H1 (cell line): ENCODE results near the gene CD52. TPM values are rescaled to one million over a fixed set of nuclear protein-coding genes. Genes with fewer than 3 reads are reported as not detected.
A peak's percentile ranks its signal among the peaks of the same experiment; 100 is the strongest.

ENCODE experiments used
- CTCF ChIA-PET: fragments of 300-600 bp; sonication (Branson Sonifier 250); formaldehyde crosslinking; loops from one replicate; lab custom pipeline; 2021; ENCODE audit not compliant: partially characterized antibody; lab: Charles Lee
- POLR2A ChIA-PET: fragments of 300-600 bp; sonication (Branson Sonifier 250); formaldehyde crosslinking; loops from one replicate; lab custom pipeline; 2021; ENCODE audit warnings: inconsistent platforms; ENCODE audit not compliant: partially characterized antibody; lab: Charles Lee
- DNase-seq, 2 experiments: peaks; one replicate each; pipeline versions ENCODE4 v3.0.0 to v3.0.0-alpha.2; 2010 to 2022; ENCODE audit warnings: low spot score in 2 of 2, low read depth in 1 of 2, mixed read lengths in 1 of 2
- FAIRE-seq: peaks from 2 replicates; lab custom pipeline; 2011; peaks lifted over from hg19 to GRCh38; lab: Jason Lieb, UNC
- H2AFZ ChIP-seq: 2 replicates; pipeline ENCODE4 v1.8.1; 2012; ENCODE audit warnings: low read length, inconsistent platforms
- H2AK5ac ChIP-seq: 2 replicates; pipeline ENCODE4 v1.6.1; 2013; ENCODE audit warnings: low read depth, low read length
- H2BK120ac ChIP-seq: replicated peaks from 2 replicates; pipeline ENCODE3; 2013; ENCODE audit warnings: low read depth, low read length, inconsistent platforms
- H2BK12ac ChIP-seq: 2 replicates; pipeline ENCODE4 v1.6.1; 2013; ENCODE audit warnings: low read depth, low read length
- H2BK15ac ChIP-seq: 2 replicates; pipeline ENCODE4 v1.6.1; 2013; ENCODE audit warnings: low read length
- H2BK20ac ChIP-seq: 2 replicates; pipeline ENCODE4 v1.6.1; 2013; ENCODE audit warnings: low read length
- H2BK5ac ChIP-seq: 2 replicates; pipeline ENCODE4 v1.6.1; 2013; ENCODE audit warnings: low read depth, low read length
- H3K14ac ChIP-seq: 2 replicates; pipeline ENCODE4 v1.6.1; 2013; ENCODE audit warnings: inconsistent platforms; ENCODE audit not compliant: insufficient read length
- H3K18ac ChIP-seq: 2 replicates; pipeline ENCODE4 v1.6.1; 2013; ENCODE audit warnings: low read length; ENCODE audit errors: extremely low read depth
- H3K23ac ChIP-seq: 2 replicates; pipeline ENCODE4 v1.6.1; 2013; ENCODE audit warnings: inconsistent platforms; ENCODE audit not compliant: insufficient read length
- H3K23me2 ChIP-seq: 2 replicates; pipeline ENCODE4 v1.6.1; 2013; ENCODE audit warnings: low read depth, low read length
- H3K27ac ChIP-seq: 2 replicates; pipeline ENCODE4 v1.6.1; 2011; ENCODE audit warnings: low read depth, low read length, inconsistent platforms
- H3K27me3 ChIP-seq, 4 experiments: replicated peaks in 1 of 4; 1 replicate in 1 of 4; 2 replicates in 3 of 4; pipeline versions ENCODE4 v1.6.1 to v1.8.1; 2011 to 2013; ENCODE audit warnings: low read length in 3 of 4, mild to moderate bottlenecking in 3 of 4, inconsistent platforms in 2 of 4, mixed read lengths in 2 of 4, moderate library complexity in 1 of 4; ENCODE audit not compliant: control insufficient read depth in 3 of 4, insufficient read depth in 3 of 4; ENCODE audit errors: extremely low read depth in 1 of 4
- H3K36me3 ChIP-seq, 4 experiments: 2 replicates each; pipeline versions ENCODE4 v1.6.1 to v1.8.1; 2011 to 2013; ENCODE audit warnings: mild to moderate bottlenecking in 4 of 4, low read length in 3 of 4, moderate library complexity in 2 of 4, control low read depth in 1 of 4, inconsistent platforms in 1 of 4; ENCODE audit not compliant: insufficient read depth in 4 of 4, control insufficient read depth in 2 of 4
- H3K4ac ChIP-seq: replicated peaks from 2 replicates; pipeline ENCODE3; 2013; ENCODE audit warnings: low read length, low read depth, mixed read lengths, inconsistent platforms; ENCODE audit not compliant: insufficient read length
- H3K4me1 ChIP-seq, 4 experiments: replicated peaks in 1 of 4; 1 replicate in 1 of 4; 2 replicates in 3 of 4; pipeline versions ENCODE4 v1.6.1 to v1.8.1; 2011 to 2013; ENCODE audit warnings: low read length in 3 of 4, inconsistent platforms in 2 of 4, mixed read lengths in 1 of 4; ENCODE audit not compliant: insufficient read depth in 4 of 4, control insufficient read depth in 3 of 4
- H3K4me2 ChIP-seq, 2 experiments: 2 replicates each; pipeline versions ENCODE4 v1.6.1 to v1.8.1; 2011 to 2013; ENCODE audit warnings: low read depth in 2 of 2, low read length in 2 of 2, control low read depth in 1 of 2, inconsistent platforms in 1 of 2, mild to moderate bottlenecking in 1 of 2; ENCODE audit not compliant: insufficient read depth in 1 of 2
- H3K4me3 ChIP-seq, 4 experiments: fragments of 200-600, 300-600 bp in 1 of 4; sonication (generic), shearing (Covaris generic), sonication (Bioruptor Twin) in 1 of 4; 2 replicates each; pipeline versions ENCODE4 v1.5.1 to v1.8.1; 2011 to 2016; ENCODE audit warnings: low read length in 4 of 4, low read depth in 3 of 4, control low read depth in 2 of 4, inconsistent platforms in 2 of 4, mild to moderate bottlenecking in 2 of 4, mixed read lengths in 1 of 4, moderate library complexity in 1 of 4; ENCODE audit not compliant: insufficient read depth in 2 of 4; ENCODE audit errors: extremely low read depth in 1 of 4
- H3K56ac ChIP-seq: replicated peaks from 2 replicates; pipeline ENCODE3; 2013; ENCODE audit warnings: low read depth, mild to moderate bottlenecking, mixed read lengths, low read length, inconsistent platforms; ENCODE audit not compliant: insufficient read length
- H3K79me1 ChIP-seq: 2 replicates; pipeline ENCODE4 v1.6.1; 2013; ENCODE audit warnings: low read depth, low read length, control low read depth
- H3K79me2 ChIP-seq, 2 experiments: 2 replicates each; pipeline versions ENCODE4 v1.6.1 to v1.8.1; 2012 to 2013; ENCODE audit warnings: low read length in 2 of 2, mild to moderate bottlenecking in 2 of 2, inconsistent platforms in 1 of 2; ENCODE audit not compliant: insufficient read depth in 2 of 2, control insufficient read depth in 1 of 2
- H3K9ac ChIP-seq, 4 experiments: replicated peaks in 1 of 4; 1 replicate in 1 of 4; 2 replicates in 3 of 4; pipeline versions ENCODE4 v1.6.1 to v1.8.1; 2011 to 2013; ENCODE audit warnings: low read depth in 3 of 4, low read length in 3 of 4, control low read depth in 2 of 4, mild to moderate bottlenecking in 2 of 4, moderate library complexity in 2 of 4, inconsistent platforms in 1 of 4; ENCODE audit errors: extremely low read depth in 1 of 4
- H3K9me3 ChIP-seq, 2 experiments: 2 replicates each; pipeline versions ENCODE4 v1.6.1 to v1.8.1; 2012 to 2013; ENCODE audit warnings: mild to moderate bottlenecking in 2 of 2, moderate library complexity in 2 of 2, control low read depth in 1 of 2, inconsistent platforms in 1 of 2, low read depth in 1 of 2, low read length in 1 of 2, mixed read lengths in 1 of 2; ENCODE audit not compliant: insufficient read depth in 2 of 2
- H4K20me1 ChIP-seq, 2 experiments: replicated peaks in 1 of 2; 2 replicates each; pipeline versions ENCODE3 to v1.8.1; 2011 to 2013; ENCODE audit warnings: inconsistent platforms in 2 of 2, low read length in 2 of 2, mild to moderate bottlenecking in 1 of 2; ENCODE audit not compliant: insufficient read depth in 2 of 2, control insufficient read depth in 1 of 2
- H4K5ac ChIP-seq: 2 replicates; pipeline ENCODE4 v1.6.1; 2013; ENCODE audit warnings: low read length, low read depth, mixed read lengths, inconsistent platforms; ENCODE audit not compliant: insufficient read length
- H4K8ac ChIP-seq: 2 replicates; pipeline ENCODE4 v1.8.0; 2013; ENCODE audit warnings: mild to moderate bottlenecking, moderate library complexity, low read length, inconsistent platforms; ENCODE audit not compliant: insufficient read depth; ENCODE audit errors: extremely low read depth
- H4K91ac ChIP-seq: replicated peaks from 2 replicates; pipeline ENCODE3; 2013; ENCODE audit warnings: low read length, mixed read lengths, inconsistent platforms; ENCODE audit not compliant: insufficient read length
- BCL11A ChIP-seq, 2 experiments: IDR thresholded peaks; one replicate each; pipeline ENCODE4 v1.6.1; 2011; ENCODE audit warnings: low read depth in 2 of 2, low read length in 2 of 2, mild to moderate bottlenecking in 2 of 2
- CBX5 ChIP-seq: fragments of 300-800, 300-1000 bp; sonication (generic); IDR thresholded peaks from 2 replicates; pipeline ENCODE4 v1.7.1; 2016; ENCODE audit warnings: antibody characterized with exemption, low read length, low read depth
- JUN ChIP-seq: IDR thresholded peaks from 2 replicates; pipeline ENCODE4 v1.6.1; 2011; ENCODE audit warnings: low read depth, mild to moderate bottlenecking, improper control_type of control experiment, low read length
- RXRA ChIP-seq: IDR thresholded peaks from 2 replicates; pipeline ENCODE4 v1.6.1; 2011; ENCODE audit warnings: low read depth, mild to moderate bottlenecking, low read length, moderate library complexity; ENCODE audit not compliant: insufficient read depth
- SIRT6 ChIP-seq: IDR thresholded peaks from one replicate; pipeline ENCODE4 v1.7.1; 2012; ENCODE audit warnings: low read length, inconsistent platforms
- SP2 ChIP-seq: IDR thresholded peaks from 2 replicates; pipeline ENCODE4 v1.6.1; 2012; ENCODE audit warnings: mild to moderate bottlenecking, low read length, inconsistent platforms
- SUZ12 ChIP-seq: fragments of 200-600 bp; sonication (generic); IDR thresholded peaks from 2 replicates; pipeline ENCODE4 v1.6.1; 2012; ENCODE audit warnings: mild to moderate bottlenecking, inconsistent platforms, low read length, moderate library complexity, mixed read lengths
- YY1 ChIP-seq: IDR thresholded peaks from 2 replicates; pipeline ENCODE4 v1.6.1; 2011; ENCODE audit warnings: low read depth, mild to moderate bottlenecking, low read length
- WGBS, 2 experiments: shearing (Covaris generic) in 1 of 2; methylation state at CpG; one replicate each; pipeline versions ENCODE4 v1.1.6 to v1.1.7; 2013 to 2015; ENCODE audit warnings: low lambda C conversion rate in 2 of 2, mixed read lengths in 2 of 2, inconsistent platforms in 1 of 2, low coverage in 1 of 2, missing lambda C conversion rate in 1 of 2; ENCODE audit not compliant: insufficient replicate concordance in 2 of 2, insufficient coverage in 1 of 2, insufficient read length in 1 of 2; ENCODE audit errors: extremely low coverage in 1 of 2, missing lambda C conversion rate in 1 of 2; 5-methylcytosine and 5-hydroxymethylcytosine counted together
- polyA plus RNA-seq, 7 experiments: library from polyadenylated mRNA; depleted of rRNA in 3 of 7; stranded (reverse) in 5 of 7; unstranded in 2 of 7; fragments of >200 nt in 5 of 7; fragments of 200-250 nt in 2 of 7; gene quantifications; 1 replicate in 5 of 7; 2 replicates in 1 of 7; 4 replicates in 1 of 7; pipeline versions ENCODE4 v1.2.1 to v1.2.3, GENCODE V29; 2011 to 2013; ENCODE audit warnings: missing spikeins in 2 of 7, mixed read lengths in 2 of 7
- total RNA-seq: library from RNA; stranded (reverse); fragmentation: NEBNext Ultra II Directional; extraction: Animal tissue kit (Norgen Biotek cat#: 25700); gene quantifications from 2 replicates; pipeline ENCODE4 v1.2.1, GENCODE V29; 2021
- TF ChIP-seq, protein P1 (sequence below): IDR thresholded peaks from 2 replicates; pipeline ENCODE4 v1.6.1; 2011; ENCODE audit warnings: low read depth, mild to moderate bottlenecking, low read length; ENCODE audit not compliant: insufficient read depth

CD52 gene
- total and polyA plus RNA-seq, 2 of the 8 experiments (the other 6 are each of a cell fraction or from before 2014, with no cell fraction given), result 2.4 to 3.1 TPM

DNA sequence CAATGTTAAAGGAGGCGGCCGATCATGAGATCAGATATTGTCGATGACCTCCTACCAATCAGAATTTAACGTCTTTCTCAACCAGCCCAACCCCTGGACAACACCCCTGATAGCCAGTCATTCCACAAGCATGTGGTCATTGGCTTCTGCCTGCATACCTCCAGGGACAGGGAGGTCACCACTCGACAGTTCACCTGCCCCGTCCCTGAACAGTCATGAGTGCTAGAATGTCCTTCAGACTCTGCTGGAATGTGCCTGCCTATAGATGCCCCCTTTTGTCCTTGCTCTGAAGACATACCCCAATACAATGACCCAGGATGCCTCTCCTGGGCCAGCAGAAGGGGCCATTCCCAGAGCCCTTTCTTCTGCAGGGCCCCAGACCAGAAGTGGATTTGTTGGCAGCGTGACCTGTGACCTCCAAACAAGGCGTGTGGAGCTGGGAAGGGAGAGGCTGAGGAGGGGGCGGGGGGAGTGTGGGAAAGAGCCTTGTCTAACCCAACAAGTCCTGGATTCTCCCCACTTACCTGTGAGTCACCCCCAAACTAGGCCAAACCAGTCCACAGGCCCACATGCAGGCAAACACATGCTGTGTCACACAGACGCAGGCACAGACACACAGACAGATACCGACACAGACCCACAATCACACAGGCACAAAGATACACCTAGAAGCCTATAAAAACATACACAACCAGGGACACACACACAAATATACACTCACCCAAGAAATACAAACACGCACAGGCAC is 34.0 kb downstream of the CD52 start:
- H3K4me2 ChIP-seq, result no peak overlapping the region
- ChIA-PET CTCF (interaction anchor here (0.7 to 6.6 kb wide), 12 partner anchors 7 to 437 kb away, joined by 3 to 52 read pairs (median 4); partner anchors contain the start of gene SH3BGRL3), POLR2A (interaction anchor here (0.8 to 6.3 kb wide), 11 partner anchors 8 to 125 kb away, joined by 3 to 44 read pairs (median 4); partner anchors contain the start of genes LIN28A and SH3BGRL3)
- WGBS, 2 experiments, result 90% methylated on average over 11 of the region's 12 CpGs; no CpG with 5 or more reads in 1 of the 2 experiments
- H4K91ac ChIP-seq, result peak overlapping the region; percentile 7
- peaks cover 2% of the 10 kb centered on the region; the same call in 1 of the 2 replicates for H3K79me1 ChIP-seq
- H4K5ac ChIP-seq, result no peak overlapping the region
- H2BK15ac ChIP-seq, result peak overlapping the region; percentile 55; the same call in 1 of the 2 replicates
- H4K20me1 ChIP-seq, result peaks cover 0 to 1% of the 10 kb centered on the region in 2 experiments
- H2BK20ac ChIP-seq, result peak overlapping the region; percentile 72
- no peak overlapping the region for H3K56ac ChIP-seq
- H3K23me2 ChIP-seq, result no peaks in the 10 kb centered on the region
- H2BK120ac ChIP-seq, result no peak overlapping the region
- no peak overlapping the region for H4K8ac ChIP-seq
- no peak overlapping the region for H3K14ac ChIP-seq
- H3K79me2 ChIP-seq, result no peaks in the 10 kb centered on the region
- H2AK5ac ChIP-seq, result peak overlapping the region; percentile 90; the same call in 1 of the 2 replicates
- no peaks in the 10 kb centered on the region for H3K36me3 ChIP-seq
- no peak overlapping the region for H3K4me3 ChIP-seq
- peak overlapping the region in 1 of 4 experiments; percentile 49; a peak in 2 of 7 replicates for H3K9ac ChIP-seq
- no peak overlapping the region for H2AFZ ChIP-seq
- H3K18ac ChIP-seq, result peak overlapping the region; percentile 28; the same call in 1 of the 2 replicates
- no peak overlapping the region for H3K27ac ChIP-seq
- no peaks in the 10 kb centered on the region for H3K9me3 ChIP-seq
- peak overlapping the region; percentile 88 for H2BK12ac ChIP-seq
- no peaks in the 10 kb centered on the region for H3K27me3 ChIP-seq
- H3K4ac ChIP-seq, result no peak overlapping the region
- H3K4me1 ChIP-seq, result peaks cover 7 to 28% (median 10%) of the 10 kb centered on the region in 4 experiments
- peak overlapping the region; percentile 36 for H2BK5ac ChIP-seq
- H3K23ac ChIP-seq, result no peak overlapping the region
- DNase-seq (no peak), FAIRE-seq (no peak)
- TF ChIP-seq, protein P1, sequence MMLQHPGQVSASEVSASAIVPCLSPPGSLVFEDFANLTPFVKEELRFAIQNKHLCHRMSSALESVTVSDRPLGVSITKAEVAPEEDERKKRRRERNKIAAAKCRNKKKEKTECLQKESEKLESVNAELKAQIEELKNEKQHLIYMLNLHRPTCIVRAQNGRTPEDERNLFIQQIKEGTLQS, result no peak
- no peak for TF ChIP-seq SIRT6
- TF ChIP-seq SP2, result no peak
- TF ChIP-seq RXRA, result no peak
- TF ChIP-seq YY1, result no peak
- TF ChIP-seq CBX5, result no peak
- TF ChIP-seq JUN, result no peak
- no peak for TF ChIP-seq BCL11A (IDR thresholded peaks at IDR 0.05; ENCODE audit: low read depth in 2 of 2, low read length in 2 of 2)
- no peak for TF ChIP-seq SUZ12
